Anterior cingulate cortex (tissue), 58 donors: Measurements from ENCODE around the gene TMEM163.
"Not testable (repeated sequence)": the region's sequence is repeated elsewhere in the genome, so short reads cannot be mapped to it uniquely, and the experiment has no call there.

ENCODE experiments used
- DNase-seq, 58 donors: peaks; one replicate each; lab custom pipeline; 2025; lab: John Stamatoyannopoulos, UW

The TMEM163 gene

GRCh38 chr2:134499307-134499926 is 219.4 kb downstream of the TMEM163 start:
- DNase-seq: peak in 3 of 58 donors; percentile 3 to 46 (median 11)

- DNase-seq: no peak
These were observed 220.1 kb downstream of the TMEM163 start for GRCh38 chr2:134498654-134499053.

GRCh38 chr2:134493797-134494196 is 225.0 kb downstream of the TMEM163 start:
- DNase-seq: no peak

GRCh38 chr2:134491771-134492441 is 226.9 kb downstream of the TMEM163 start:
- DNase-seq: peak in 2 of 58 donors; percentile 2 to 17

- DNase-seq: no peak
These were observed 227.8 kb downstream of the TMEM163 start for GRCh38 chr2:134491022-134491421.

DNA sequence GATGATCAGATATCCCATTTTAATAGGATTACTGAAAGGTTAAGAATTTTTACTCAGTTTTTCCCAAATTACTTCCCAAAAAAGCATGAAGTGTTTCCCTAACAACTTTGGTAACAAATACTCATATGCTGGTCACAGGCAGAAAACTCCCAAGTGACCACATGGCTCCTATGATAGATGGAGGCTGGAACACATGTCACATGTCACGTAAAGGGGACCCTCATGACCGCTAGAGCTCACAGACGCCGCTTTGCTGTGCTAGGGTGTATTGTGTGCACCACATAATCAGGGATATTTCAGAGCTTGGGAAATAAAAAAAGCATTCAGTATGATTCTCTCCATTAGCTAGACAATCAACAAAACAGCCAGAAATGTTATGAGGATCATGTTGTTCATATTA is 228.2 kb downstream of the TMEM163 start:
- DNase-seq: no peak

GRCh38 chr2:134489732-134490384 is 228.9 kb downstream of the TMEM163 start:
- DNase-seq: no peak

DNA sequence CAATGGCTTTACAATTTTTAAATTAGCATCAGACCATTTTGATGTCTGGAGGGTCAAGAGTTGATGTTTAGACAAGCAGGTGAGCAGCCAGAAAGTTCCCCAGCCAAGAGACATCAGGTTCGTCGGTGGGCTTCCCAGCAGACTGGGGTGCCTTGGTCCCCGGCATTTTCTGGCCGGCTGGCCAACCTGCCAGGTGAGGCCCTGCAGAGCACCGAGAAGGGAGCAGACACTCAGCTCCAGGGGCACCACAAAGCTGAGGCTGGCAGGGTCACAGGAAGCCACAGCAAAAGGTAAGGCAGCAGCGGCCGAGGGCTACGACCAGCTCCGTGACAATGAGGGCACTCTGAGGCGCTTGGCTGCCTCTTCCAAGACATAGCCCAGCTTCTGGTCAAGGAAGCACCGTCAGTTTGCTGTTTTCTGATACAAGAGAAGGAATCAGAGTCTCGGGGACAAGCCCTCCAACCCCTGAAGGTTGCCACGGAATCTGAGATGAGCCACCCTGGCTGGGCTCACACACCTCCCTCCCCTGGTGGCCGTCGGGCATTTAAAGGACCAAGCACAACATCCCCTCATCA is 235.9 kb downstream of the TMEM163 start:
- DNase-seq: no peak

DNA sequence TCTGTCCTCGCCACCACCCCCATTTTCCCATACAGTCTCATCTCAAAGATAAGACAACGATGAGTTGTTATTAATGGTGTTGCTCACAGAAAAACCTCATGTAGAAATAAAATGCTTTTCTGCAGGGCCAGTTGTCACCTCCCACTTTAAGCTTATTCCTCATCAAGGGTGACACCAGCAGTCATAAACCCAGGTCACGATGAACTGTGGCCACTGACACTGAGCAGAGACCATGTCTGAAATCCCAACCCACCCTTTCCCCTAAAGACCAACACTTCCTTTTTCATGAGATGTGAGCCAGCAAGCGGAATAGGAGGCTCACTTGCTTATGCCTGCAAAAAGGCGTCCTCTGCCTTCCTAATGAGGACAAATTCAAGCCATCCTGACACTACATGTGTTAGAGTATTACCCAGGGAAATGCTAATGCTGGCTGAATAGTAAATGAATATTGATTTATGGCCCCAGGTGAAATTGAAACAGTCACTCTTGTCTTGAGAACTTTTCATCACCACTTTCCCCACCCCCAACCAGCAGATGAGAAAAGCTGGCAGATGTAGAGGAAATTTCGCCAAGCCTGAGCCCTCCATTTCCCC is 236.6 kb downstream of the TMEM163 start:
- DNase-seq: no peak

GRCh38 chr2:134479696-134480330 is 239.0 kb downstream of the TMEM163 start:
- DNase-seq: no peak

DNA sequence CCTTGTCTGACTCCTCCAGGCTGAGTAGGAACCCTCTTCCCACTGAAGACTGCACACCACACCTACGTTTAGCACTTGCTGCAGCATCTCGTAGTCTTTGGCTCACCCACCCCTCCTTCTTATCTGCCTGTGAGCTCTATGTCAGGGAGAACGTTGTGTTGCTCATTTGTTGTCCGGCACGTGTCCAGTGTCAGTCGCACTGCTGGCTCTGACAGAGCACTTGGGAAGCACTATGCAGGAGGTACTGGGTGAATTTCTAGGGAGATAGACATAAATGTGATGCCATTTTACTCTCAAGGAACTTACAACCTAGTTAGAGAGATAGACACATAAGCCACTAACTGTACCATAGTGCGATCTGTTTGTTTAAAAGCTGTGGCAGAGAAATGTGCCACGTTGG is 241.8 kb downstream of the TMEM163 start:
- DNase-seq: not testable (repeated sequence)

DNA sequence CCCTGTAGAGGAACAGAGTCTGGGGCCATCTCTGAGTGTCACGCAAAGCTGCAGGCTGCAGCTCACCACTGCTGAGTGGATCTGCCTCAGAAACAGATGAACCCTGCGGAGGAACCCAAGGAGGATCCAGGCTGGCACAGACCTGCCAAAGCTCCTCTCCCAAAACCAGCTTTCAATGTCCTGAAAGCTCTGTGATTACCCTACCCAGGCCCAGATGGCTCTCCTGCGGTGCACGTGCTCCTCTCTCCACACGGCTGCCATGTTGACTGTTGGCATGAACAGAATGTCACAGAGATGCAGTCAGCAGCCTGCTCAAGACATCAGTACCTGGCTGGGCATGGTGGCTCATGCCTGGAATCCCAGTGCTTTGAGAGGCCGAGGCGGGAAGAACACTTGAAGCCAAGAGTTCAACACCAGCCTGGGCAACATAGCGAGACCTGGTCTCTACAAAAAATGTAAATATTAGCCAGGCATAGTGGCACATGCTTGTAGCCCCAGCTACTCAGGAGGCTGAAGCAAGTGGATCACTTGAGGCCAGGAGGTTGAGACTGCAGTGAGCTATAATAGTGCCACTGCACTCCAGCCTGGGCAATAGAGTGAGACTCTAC is 248.1 kb downstream of the TMEM163 start:
- DNase-seq: no peak

- no peak for DNase-seq
These were observed 249.2 kb downstream of the TMEM163 start for GRCh38 chr2:134469516-134470115.

- no peak for DNase-seq
These were observed 250.0 kb downstream of the TMEM163 start for GRCh38 chr2:134468776-134469175.

- no peak for DNase-seq
These were observed 250.6 kb downstream of the TMEM163 start for GRCh38 chr2:134468164-134468563.

- DNase-seq: no peak
These were observed 252.7 kb downstream of the TMEM163 start for GRCh38 chr2:134466141-134466540.

DNA sequence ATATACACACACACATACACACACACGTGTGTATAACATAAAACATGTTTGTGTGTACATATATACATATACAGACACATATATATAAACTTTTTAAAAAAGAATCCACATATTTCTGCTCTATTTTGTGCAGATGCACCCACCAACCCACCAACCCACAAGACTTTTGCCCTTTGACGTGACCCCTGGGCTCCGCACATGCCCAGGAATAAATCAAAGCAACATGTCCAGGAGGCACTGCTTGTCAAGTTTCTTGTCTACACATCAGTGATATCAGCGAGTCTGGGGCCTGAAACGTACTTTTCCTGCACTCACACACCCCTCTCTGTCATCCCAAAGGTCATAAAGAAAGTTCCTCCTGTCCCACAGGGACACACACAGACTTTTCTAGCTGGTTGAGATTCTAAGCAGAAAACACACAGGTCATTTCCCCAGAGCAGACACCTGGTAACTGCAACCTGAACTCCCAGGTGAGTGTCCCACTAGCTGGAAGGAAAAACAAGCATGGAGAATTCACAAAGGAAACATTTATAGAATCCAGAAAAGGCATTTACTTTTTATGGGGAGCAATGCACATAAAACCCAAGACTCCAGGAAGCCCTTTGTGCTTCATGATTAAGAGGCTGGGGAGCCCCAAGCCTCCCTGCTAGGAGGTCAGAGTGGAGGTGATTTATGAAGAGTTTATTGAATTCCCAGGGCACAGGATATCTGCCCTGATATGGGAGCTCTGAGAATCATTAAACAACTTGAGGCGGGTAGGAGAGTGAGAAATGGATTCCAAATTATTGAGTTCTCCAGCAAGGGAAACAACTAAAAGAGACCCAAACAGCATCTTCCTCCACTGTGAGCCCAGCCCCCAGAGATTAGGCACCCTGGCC is 253.3 kb downstream of the TMEM163 start:
- DNase-seq: no peak

GRCh38 chr2:134463699-134464022 is 255.1 kb downstream of the TMEM163 start:
- no peak for DNase-seq
